NCI-H460 (cell line): ENCODE measurements around the gene CSH1. TPM values are rescaled to one million over a fixed set of nuclear protein-coding genes. Genes with fewer than 3 reads are reported as not detected.
"Not testable (repeated sequence)": the region's sequence is repeated elsewhere in the genome, so short reads cannot be mapped to it uniquely, and the experiment has no call there.

Experiments
- DNase-seq: peaks from one replicate; pipeline ENCODE4 v3.0.0-alpha.2; 2016; ENCODE audit warnings: low read depth; ENCODE audit errors: extremely low read depth
- total RNA-seq: library from RNA; depleted of rRNA; stranded (reverse); fragments of >200 nt; shearing (Covaris generic); gene quantifications from 2 replicates; pipeline ENCODE4 v1.2.3, GENCODE V29; 2014

The CSH1 gene
- total RNA-seq, 1 experiment from 2014 or later = not detected

DNA sequence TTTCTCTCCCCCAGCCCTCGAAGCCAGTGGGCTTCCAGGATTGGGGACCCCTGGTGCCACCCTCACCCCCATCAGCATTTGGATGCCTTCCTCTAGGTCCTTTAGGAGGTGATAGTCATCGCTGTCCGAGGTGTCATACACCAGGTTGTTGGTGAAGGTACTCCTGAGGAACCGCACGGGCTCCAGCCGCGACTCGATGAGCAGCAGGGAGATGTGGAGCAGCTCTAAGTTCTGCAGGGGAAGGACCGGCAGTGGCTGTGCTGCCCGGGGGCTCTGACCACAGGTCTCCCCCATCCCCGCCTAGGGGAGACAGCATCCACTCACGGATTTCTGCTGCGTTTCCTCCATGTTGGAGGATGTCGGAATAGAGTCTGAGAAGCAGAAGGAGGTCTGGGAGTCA, 13.7 kb upstream of the CSH1 start:
- DNase-seq = no peak

DNA sequence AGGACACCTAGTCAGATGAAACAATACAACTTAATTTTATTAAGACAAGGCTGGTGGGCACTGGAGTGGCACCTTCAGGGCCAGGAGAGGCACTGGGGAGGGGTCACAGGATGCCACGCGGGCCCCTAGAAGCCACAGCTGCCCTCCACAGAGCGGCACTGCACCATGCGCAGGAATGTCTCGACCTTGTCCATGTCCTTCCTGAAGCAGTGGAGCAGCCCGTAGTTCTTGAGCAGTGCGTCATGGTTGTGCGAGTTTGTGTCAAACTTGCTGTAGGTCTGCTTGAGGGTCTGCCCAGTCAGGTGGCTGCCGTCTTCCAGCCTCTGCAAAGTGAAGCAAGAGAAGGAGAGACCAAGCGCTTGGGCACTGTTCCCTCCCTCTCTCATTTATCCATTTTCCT, 13.2 kb upstream of the CSH1 start:
- DNase-seq = not testable (repeated sequence)

DNA sequence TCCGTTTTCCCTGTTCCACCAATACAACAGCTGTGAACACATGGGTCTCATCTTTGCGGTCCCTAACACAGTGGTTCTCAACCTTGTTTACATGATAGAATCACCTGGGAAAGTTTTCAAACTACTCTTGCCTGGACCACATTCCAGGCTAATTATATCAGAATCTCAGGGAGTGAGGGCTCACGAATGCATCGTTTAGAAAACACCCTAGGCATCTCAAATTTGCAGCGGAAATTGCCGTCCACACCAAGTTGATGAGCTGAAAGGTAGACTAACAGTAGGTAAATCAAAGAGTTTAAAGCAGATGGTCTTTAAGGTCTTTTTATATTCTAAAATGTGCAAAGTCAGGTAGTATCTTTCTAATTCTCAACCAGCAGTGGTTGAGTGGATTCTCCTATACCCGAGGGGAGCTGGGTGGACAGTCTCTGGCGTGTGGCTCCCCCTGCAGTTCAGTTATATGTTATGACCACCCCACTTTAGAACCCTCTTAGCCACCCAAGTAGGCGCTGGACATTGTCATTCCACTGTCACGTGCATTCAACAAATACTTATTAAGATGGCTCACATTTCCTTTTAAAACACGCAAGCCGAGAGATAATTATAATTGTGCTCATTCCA, 10.9 kb upstream of the CSH1 start:
- not testable (repeated sequence) for DNase-seq

DNA sequence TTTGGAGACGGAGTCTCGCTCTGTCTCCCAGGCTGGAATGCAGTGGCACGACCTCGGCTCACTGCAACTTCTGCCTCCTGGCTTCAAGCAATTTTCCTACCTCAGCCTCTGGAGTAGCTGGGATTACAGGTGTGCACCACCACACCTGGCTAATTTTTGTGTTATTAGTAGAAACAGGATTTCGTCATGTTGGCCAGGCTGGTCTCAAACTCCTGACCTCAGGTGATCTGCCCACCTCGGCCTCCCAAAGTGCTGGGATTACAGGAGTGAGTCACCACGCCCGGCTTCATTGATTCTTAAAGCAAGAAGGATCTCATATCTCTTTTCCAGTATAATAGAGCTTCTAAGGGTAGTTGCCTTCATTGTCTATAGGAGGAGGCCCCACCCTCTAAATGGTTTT, 8.4 kb upstream of the CSH1 start:
- not testable (repeated sequence) for DNase-seq

DNA sequence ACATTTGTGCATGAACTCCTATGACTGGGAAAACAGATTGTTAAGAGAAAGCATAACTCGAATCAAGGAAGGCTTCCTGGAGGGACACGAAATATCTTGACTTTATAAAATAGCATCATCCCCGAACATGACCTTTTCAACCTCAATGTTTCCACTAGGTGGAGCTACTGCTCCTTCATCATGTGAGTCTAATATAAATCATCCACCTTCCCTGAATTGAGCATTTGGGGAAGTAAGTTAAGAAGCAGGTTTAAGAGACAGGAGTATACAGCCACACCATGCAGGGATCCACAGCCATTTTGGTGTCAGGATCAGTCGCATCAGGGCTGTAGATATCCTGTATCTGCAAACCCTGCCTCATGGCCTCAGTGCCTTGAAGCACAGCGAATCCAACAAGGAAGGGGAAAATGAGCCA, 7.4 kb upstream of the CSH1 start:
- peak; percentile 19 for DNase-seq

DNA sequence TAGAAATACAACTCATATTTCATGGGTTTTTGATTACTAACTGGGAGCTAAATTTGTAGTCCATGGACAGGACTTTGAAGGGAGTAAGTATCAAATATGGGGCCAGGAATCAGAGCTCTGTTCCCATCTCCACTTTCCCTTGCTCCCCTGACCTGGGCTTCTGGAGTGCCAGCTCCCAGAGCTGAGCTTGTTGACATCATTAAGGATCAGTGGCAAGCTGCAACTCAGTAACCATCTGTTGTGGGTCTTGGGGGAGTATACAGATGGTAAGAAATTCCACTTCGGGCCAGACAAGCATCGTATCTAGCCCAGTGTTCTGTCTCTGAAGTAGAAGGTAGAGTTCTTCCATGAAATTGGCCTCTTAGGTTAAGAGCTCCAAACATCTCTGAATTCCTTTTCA, 5.6 kb upstream of the CSH1 start:
- not testable (repeated sequence) for DNase-seq

DNA sequence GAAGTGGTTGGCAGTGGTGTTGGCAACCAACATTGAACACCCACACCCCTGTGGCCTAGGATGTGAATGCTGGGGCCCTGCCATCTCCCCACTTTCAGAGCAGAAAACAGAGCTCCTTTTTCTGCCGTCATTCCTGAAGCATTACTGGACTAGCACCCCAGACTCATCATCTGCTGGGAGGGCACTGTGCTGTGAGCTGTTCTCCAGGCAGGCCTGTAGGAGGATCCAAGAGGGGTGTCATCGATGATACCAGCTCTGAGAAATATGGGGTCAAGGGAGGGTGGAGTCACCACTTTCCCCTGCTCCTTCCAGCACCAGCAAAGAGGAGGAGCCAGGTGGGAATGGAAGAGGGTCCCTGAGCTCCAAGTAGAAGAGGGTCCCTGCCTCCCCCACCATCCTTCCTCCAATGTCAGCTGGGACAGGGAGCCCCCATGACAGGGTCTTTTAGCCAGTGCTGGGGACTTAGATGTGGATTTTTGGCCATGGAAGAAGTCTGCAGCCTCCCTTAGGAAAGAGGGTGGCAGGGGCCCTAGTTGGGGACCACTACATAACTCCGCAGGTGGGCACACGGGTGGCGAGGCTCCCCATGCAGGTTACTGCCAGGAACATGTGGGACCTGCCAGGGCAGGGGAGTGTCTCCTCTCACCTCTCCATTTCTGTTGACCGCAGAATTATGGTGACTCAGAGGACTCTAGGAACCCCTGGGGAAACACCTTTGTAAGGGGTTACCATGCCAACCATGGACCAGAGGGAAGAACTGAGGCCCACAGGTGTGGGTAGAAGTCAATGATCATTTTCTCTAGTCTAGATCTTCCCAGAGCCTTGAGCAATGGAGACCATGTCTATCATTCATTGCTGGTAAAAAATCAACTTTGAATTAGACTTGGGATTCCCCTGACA, 2.8 kb upstream of the CSH1 start:
- DNase-seq = not testable (repeated sequence)

DNA sequence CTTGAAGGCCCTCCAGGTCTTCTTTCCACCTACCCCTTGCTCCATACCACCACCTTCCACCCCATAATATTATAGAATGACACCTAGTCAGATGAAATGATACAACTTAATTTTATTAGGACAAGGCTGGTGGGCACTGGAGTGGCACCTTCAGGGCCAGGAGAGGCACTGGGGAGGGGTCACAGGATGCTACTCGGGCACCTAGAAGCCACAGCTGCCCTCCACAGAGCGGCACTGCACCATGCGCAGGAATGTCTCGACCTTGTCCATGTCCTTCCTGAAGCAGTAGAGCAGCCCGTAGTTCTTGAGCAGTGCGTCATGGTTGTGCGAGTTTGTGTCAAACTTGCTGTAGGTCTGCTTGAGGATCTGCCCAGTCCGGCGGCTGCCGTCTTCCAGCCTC, 1.6 kb downstream of the CSH1 start:
- not testable (repeated sequence) for DNase-seq

DNA sequence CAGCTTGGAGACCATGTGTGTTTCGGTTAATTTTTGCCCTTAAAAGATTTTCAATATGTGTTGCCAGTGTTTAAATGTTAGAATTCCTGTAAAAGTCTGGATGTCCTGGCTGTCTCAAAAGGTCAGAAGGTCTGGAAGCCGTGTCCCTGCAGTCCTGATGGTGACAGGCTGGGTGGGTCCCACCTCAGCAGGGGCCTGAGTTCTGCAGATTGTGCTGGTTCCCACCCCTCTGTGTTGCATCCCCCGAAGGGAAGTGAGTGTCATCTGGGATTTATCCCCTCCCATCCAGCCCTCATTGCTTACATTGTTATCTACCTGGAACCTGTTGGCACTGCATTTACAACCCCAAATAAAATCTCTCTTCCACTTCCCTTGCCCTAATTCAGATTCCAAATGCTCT, 2.4 kb downstream of the CSH1 start:
- DNase-seq = not testable (repeated sequence)

DNA sequence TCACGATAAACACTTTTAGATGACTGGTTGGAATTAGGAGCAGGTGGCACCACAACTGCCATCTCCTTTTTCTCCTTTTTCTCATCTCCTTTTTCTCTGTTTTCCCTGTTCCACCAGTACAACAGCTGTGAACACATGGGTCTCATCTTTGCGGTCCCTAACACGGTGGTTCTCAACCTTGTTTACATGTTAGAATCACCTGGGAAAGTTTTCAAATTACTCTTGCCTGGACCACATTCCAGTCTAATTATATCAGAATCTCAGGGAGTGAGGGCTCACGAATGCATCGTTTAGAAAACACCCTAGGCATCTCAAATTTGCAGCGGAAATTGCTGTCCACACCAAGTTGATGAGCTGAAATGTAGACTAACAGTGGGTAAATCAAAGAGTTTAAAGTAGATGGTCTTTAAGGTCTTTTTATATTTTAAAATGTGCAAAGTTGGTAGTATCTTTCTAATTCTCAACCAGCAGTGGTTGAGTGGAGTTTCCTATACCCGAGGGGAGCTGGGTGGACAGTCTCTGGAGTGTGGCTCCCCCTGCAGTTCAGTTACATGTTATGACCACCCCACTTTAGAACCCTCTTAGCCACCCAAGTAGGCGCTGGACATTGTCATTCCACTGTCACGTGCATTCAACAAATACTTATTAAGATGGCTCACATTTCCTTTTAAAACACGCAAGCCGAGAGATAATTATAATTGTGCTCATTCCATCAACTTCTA, 3.9 kb downstream of the CSH1 start:
- not testable (repeated sequence) for DNase-seq

DNA sequence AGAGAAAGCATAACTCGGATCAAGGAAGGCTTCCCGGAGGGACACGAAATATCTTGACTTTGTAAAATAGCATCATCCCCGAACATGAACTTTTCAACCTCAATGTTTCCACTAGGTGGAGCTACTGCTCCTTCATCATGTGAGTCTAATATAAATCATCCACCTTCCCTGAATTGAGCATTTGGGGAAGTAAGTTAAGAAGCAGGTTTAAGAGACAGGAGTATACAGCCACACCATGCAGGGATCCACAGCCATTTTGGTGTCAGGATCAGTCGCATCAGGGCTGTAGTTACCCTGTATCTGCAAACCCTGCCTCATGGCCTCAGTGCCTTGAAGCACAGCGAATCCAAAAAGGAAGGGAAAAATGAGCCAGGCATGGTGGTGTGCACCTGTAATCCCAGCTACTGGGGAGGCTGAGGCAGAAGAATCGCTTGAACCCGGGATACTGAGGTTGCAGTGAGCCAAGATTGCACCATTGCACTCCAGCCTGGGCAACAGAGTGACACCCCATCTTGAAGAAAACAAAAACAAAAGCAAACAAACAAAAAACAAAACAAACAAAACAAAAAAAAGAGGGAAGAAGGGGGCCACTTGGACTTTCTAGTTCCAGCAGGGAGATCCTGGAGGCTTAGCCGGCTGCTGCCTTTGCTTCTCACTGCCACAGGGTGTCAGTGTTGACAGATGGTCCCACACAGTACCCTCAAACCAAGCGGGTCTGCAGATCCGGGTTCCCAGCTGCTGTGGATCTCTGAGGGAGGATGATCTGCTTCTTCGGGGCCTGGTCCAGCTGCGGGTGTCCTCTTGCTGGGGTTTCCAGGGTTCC, 7.1 kb downstream of the CSH1 start:
- DNase-seq = peak; percentile 27

DNA sequence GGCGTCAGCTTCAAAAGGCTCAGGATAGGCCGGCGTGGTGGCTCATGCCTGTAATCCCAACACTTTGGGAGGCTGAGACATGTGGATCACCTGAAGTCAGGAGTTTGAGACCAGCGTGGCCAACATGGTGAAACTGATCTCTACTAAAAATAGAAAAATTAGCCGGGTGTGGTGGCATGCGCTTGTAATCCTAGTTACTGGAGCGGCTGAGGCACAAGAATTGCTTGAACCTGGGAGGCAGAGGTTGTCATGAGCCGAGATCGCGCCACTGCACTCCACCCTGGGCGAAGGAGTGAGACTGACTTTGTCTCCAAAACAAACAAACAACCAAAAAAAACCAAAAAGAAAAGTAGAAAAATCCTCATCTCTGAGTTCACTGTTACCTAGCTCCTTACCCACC, 11.3 kb downstream of the CSH1 start:
- not testable (repeated sequence) for DNase-seq

DNA sequence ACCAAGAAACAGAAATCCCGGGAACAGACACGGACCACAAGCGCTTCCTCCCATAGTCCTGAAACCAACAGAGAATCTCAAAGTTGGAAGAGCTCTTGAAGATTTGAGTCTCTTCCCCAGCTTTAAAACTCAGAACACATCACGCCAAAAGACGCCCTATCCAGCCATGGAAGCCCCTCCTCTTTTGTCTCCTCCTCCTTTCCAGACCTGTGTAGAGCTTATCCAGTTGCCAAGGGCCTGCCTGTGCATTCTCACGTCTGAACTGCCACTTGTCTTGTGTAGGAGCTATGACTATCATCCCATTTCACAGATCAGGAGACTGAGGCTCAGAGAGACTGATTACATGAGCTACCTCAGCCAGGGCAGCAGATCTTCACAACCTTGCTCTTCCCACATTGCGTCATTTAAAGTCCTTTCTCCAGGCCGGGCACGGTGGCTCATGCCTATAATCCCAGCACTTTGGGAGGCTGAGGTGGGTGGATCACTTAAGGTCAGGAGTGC, 13.7 kb downstream of the CSH1 start:
- not testable (repeated sequence) for DNase-seq

DNA sequence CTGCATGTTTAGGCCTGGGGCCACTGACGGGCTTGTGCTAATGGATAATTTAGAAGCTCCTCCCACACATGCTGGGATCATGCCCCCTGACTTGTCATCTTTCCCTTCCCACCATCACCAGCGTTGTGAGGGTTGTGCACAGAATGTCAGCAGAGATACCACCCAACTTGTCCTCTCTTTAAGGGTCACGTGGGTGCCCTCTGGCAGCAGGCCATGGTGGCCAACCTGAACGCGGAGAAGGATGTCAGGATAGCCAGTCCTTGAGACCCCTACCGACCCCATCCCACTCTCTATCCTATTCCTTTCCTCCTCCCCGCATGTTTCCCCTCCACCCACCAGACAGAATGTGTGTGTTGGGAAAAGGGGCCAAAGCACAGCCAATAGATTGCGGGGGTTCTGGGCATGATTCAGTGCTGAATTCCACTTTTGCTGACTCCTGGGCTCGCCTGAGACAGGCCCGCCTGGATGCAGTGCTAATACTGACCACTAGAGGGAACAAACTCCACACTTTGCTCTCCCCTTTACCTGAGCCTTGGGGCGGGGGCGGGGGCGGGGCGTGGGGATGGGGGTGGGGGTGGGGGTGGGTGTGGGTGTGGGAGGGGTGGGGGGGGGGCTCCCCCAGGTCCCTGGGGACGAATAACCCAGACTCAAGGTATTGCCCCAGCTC, 14.3 kb downstream of the CSH1 start, which contains the start of gene GH2:
GH2 (minus strand) TSS at position 10 of the 667 bp plus-strand sequence. CDS start 143 bp downstream, outside the sequence.
- DNase-seq = peak; percentile 54

DNA sequence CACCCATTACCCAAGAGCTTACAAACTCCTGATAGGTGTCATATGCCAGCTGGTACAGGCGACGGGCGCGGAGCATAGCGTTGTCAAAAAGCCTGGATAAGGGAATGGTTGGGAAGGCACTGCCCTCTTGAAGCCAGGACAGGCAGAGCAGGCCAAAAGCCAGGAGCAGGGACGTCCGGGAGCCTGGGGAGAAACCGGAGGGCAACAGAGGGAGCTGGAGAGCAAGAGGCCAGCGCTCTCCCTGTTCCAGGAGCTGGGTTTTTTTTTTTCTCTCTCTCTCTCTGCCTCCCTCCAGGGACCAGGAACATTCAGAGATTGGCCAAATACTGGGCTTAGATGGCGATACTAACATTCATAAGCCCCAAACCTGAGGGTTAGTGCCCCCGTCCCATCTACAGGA, 15.0 kb downstream of the CSH1 start:
- not testable (repeated sequence) for DNase-seq

DNA sequence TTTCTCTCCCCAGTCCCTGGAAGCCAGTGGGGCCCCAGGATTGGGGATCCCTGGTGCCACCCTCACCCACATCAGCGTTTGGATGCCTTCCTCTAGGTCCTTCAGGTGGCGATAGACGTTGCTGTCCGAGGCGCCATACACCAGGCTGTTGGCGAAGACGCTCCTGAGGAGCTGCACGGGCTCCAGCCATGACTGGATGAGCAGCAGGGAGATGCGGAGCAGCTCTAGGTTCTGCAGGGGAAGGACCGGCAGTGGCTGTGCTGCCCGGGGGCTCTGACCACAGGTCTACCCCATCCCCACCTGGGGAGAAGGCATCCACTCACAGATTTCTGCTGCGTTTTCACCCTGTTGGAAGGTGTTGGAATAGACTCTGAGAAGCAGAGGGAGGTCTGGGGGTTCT, 15.7 kb downstream of the CSH1 start:
- DNase-seq = no peak

DNA sequence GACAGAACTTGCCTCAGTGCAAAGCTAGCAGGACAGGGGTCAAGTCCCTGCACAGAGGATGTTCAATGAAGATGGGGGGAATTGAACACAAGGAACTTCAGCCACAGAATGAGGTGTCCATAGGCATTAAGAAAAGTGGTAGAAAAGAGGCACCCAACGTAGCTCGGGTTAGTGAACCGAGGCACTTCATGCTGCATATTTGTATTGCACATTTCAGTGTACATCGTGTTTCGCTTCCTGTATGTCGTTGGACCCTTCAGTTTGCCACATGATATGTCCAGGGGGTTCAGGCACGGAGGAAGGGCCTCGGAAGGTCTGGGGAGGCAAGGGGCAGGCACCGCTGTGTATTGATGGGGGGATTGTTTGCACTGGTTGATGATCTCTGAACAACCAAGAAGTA, 18.0 kb downstream of the CSH1 start:
- not testable (repeated sequence) for DNase-seq

DNA sequence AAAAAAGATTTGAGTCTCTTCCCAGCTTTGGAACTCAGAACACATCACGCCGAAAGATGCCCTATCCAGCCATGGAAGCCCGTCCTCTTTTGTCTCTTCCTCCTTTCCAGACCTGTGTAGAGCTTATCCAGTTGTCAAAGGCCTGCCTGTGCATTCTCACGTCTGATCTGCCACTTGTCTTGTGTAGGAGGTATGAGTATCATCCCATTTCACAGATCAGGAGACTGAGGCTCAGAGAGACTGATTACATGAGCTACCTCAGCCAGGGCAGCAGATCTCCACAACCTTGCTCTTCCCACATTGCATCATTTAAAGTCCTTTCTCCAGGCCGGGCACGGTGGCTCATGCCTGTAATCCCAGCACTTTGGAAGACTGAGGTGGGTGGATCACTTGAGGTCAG, 21.7 kb downstream of the CSH1 start:
- not testable (repeated sequence) for DNase-seq

DNA sequence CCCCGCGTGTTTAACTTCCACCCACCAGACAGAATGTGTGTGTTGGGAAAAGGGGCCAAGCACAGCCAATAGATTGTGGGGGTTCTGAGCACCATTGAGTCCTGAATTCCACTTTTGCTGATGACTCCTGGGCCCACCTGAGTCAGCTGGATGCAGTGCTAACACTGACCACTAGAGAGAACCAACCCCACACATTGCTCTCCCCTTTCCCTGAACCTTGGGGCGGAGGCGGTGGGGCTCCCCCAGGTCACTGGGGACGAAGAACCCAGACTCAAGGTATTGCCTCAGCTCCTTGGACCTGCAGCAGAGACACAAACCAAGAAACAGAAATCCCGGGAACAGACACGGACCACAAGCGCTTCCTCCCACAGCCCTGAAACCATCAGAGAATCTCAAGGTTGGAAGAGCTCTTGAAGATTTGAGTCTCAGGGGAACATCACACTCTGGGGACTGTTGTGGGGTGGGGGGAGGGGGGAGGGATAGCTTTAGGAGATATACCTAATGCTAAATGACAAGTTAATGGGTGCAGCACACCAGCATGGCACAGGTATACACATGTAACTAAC, 22.2 kb downstream of the CSH1 start:
- not testable (repeated sequence) for DNase-seq
